Epithelial cell of proximal tubule (primary cell): Measurements from ENCODE around the gene AKAP6. TPM values are rescaled to one million over a fixed set of nuclear protein-coding genes. Genes with fewer than 3 reads are reported as not detected.
A peak's percentile ranks its signal among the peaks of the same experiment; 100 is the strongest.

Experiments
- DNase-seq: peaks from one replicate; pipeline ENCODE4 v3.0.0-alpha.2; 2011; ENCODE audit warnings: low read depth
- H3K4me3 ChIP-seq: 2 replicates; pipeline ENCODE4 v1.5.1; 2011; ENCODE audit warnings: low read depth, mild to moderate bottlenecking, low read length
- total RNA-seq: library from RNA; depleted of rRNA; stranded (reverse); fragments of >200 nt; gene quantifications from 2 replicates; pipeline ENCODE4 v1.2.3, GENCODE V29; 2015
- TF ChIP-seq, protein P1 (sequence below): conservative IDR thresholded peaks from 2 replicates; pipeline ENCODE4 v1.5.1; 2012; ENCODE audit warnings: low read depth, mild to moderate bottlenecking, low read length

The AKAP6 gene, protein sequence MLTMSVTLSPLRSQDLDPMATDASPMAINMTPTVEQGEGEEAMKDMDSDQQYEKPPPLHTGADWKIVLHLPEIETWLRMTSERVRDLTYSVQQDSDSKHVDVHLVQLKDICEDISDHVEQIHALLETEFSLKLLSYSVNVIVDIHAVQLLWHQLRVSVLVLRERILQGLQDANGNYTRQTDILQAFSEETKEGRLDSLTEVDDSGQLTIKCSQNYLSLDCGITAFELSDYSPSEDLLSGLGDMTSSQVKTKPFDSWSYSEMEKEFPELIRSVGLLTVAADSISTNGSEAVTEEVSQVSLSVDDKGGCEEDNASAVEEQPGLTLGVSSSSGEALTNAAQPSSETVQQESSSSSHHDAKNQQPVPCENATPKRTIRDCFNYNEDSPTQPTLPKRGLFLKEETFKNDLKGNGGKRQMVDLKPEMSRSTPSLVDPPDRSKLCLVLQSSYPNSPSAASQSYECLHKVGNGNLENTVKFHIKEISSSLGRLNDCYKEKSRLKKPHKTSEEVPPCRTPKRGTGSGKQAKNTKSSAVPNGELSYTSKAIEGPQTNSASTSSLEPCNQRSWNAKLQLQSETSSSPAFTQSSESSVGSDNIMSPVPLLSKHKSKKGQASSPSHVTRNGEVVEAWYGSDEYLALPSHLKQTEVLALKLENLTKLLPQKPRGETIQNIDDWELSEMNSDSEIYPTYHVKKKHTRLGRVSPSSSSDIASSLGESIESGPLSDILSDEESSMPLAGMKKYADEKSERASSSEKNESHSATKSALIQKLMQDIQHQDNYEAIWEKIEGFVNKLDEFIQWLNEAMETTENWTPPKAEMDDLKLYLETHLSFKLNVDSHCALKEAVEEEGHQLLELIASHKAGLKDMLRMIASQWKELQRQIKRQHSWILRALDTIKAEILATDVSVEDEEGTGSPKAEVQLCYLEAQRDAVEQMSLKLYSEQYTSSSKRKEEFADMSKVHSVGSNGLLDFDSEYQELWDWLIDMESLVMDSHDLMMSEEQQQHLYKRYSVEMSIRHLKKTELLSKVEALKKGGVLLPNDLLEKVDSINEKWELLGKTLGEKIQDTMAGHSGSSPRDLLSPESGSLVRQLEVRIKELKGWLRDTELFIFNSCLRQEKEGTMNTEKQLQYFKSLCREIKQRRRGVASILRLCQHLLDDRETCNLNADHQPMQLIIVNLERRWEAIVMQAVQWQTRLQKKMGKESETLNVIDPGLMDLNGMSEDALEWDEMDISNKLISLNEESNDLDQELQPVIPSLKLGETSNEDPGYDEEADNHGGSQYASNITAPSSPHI (N-terminal part only)
- total RNA-seq, result 0.22 and 4.6 TPM in 2 replicates

DNA sequence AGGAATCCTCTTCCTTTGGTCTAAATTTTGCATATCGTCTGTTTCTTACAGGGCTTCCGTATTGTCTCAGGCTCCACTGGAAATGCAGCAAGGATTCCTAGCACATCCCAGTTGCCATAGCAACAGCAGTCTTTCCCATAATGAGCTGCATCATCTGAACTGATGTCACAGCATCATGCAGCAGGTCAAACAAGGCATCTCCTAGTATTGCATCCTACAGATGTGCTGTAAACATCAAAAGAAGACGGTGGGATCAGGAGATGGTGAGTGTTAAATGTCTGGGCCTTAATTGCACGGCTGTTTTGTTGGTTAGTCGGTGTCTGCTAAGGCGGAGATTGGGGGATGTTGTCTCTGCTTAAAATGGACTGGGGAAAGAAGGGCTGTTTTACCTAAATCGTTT lies at the start of gene AKAP6:
AKAP6 (plus strand) TSS at position 153 of the 400 bp plus-strand sequence. CDS start 104,196 bp downstream, outside the sequence.
- no peak for DNase-seq
- TF ChIP-seq, protein P1, sequence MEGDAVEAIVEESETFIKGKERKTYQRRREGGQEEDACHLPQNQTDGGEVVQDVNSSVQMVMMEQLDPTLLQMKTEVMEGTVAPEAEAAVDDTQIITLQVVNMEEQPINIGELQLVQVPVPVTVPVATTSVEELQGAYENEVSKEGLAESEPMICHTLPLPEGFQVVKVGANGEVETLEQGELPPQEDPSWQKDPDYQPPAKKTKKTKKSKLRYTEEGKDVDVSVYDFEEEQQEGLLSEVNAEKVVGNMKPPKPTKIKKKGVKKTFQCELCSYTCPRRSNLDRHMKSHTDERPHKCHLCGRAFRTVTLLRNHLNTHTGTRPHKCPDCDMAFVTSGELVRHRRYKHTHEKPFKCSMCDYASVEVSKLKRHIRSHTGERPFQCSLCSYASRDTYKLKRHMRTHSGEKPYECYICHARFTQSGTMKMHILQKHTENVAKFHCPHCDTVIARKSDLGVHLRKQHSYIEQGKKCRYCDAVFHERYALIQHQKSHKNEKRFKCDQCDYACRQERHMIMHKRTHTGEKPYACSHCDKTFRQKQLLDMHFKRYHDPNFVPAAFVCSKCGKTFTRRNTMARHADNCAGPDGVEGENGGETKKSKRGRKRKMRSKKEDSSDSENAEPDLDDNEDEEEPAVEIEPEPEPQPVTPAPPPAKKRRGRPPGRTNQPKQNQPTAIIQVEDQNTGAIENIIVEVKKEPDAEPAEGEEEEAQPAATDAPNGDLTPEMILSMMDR, result no peak
- no peak within 1 kb of the TSS for H3K4me3 ChIP-seq

DNA sequence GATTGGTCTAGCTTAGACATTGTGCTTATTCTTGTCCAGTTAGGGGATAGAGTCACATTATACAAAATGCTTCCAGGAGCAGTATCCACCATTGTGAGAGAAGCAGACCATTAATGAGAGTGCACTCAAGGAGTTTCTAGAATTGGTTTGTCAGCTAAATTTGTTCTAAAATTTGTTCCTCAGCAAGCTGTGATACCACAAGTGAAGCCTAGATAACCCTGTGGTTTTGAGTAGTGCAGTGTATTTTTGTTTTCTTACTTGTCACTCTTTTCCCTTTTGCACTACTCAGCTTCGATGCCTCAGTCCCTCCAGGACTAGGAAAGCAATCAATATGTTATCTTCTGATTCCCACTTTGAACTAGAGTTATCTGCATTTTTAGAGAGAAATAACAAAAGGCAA lies 42.5 kb upstream of the AKAP6 start:
- TF ChIP-seq, protein P1, result no peak
- no peak for DNase-seq
- no peak overlapping the region for H3K4me3 ChIP-seq

DNA sequence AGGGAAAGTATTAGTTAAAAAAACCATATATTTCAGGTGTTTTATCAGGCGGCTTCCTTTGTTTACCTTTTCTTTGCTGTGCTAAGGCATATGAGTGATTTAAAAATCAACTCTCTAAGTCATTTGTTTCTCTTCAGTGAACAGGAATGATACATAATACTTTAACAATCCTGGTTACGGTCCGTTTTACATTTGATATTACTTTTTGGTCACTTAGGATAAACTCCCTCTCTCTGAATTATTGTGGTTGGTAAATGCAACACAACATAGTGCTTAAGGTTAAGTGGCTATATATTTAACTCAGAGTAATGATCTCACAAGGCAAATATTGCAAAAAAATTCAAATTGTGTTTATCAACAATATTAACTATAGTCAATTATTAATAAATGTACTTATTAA lies 32.7 kb upstream of the AKAP6 start:
- TF ChIP-seq, protein P1, result no peak
- no peak overlapping the region for H3K4me3 ChIP-seq
- peak; percentile 9 for DNase-seq

DNA sequence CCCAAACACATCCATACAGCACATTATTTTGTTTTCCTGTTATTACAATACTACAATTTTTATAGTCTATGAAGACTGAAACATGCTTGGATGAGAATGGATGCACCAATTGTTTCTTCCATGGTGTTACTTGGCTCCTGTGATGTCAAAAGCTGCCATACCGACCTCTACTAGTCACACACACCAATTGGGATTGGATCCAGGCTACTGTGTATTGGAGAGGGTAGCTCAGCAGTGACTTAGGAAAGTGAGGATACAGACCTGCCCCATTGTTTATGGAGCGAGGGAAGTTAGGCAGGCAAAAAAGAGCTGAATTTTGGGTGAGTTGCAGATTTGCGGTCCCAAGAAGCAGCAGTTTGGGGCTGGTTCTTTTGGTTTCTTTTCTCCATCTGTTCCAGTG lies 30.8 kb upstream of the AKAP6 start:
- no peak for DNase-seq
- H3K4me3 ChIP-seq, result no peak overlapping the region

DNA sequence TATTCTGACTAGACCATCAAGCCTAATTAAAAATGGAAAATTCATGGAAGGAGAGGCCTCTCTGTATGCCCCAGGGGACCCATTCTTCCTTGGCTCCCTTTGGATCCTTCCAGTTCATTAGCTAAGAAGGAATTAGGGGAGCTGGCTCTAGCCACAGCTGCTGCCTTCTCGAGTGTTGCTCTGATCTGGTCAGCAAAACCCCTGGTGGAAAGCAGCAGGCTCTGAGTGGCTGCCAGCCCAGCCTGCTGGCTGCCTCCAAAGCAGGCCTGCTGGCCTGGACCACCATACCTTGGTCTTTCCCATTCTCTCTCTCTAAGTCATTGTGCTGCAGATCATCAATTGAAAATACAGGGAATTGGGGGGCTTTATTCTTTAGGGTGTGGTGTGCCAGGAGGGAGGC lies 29.0 kb upstream of the AKAP6 start:
- H3K4me3 ChIP-seq, result no peak overlapping the region
- DNase-seq, result no peak
- TF ChIP-seq, protein P1, result no peak

More for the DNA sequence above, 30.8 kb upstream of the AKAP6 start:
- TF ChIP-seq, protein P1, result no peak

DNA sequence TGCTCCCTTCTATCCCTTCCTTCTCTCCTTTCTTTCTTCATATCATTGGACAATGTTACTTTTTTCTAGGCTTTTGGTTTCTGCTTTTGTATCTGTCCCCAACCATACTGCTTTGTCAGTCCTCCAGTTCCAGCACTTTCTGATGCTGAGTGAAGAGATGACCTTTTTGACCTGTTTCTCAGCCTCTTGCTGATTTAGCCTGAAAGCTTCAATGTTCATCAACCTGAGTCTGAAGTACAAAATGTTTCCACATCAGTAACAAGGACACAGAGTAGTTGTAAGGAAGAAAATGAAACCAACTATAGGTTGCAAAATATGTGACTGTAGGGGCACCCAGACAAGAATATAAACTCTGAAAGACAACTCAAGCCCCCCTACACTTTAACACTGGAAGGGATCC lies 25.2 kb upstream of the AKAP6 start:
- DNase-seq, result no peak
- TF ChIP-seq, protein P1, result no peak
- no peak overlapping the region for H3K4me3 ChIP-seq
